Immature natural killer cell (primary cell): ENCODE data around the gene IGFL2. TPM values are rescaled to one million over a fixed set of nuclear protein-coding genes. Genes with fewer than 3 reads are reported as not detected.
A peak's percentile ranks its signal among the peaks of the same experiment; 100 is the strongest.
"Not testable (repeated sequence)": the region's sequence is repeated elsewhere in the genome, so short reads cannot be mapped to it uniquely, and the experiment has no call there.

Experiments used
- DNase-seq, 3 donors: peaks; one replicate each; pipeline ENCODE4 v3.0.0; 2022; ENCODE audit warnings: mixed read lengths in 1 of 3
- H3K27ac Mint-ChIP-seq, 6 donors: one replicate each; pipeline ENCODE4 v1.8.0; 2020; ENCODE audit warnings: mixed read lengths in 6 of 6, mild to moderate bottlenecking in 5 of 6, inconsistent platforms in 4 of 6, moderate library complexity in 3 of 6
- H3K27me3 Mint-ChIP-seq, 3 donors: one replicate each; pipeline ENCODE4 v1.8.0; 2020 to 2021; ENCODE audit warnings: low read depth in 3 of 3, mild to moderate bottlenecking in 3 of 3, mixed read lengths in 3 of 3, moderate library complexity in 3 of 3, inconsistent platforms in 1 of 3
- H3K36me3 Mint-ChIP-seq, 3 donors: one replicate each; pipeline ENCODE4 v1.8.0; 2020; ENCODE audit warnings: mixed read lengths in 3 of 3, inconsistent platforms in 2 of 3, mild to moderate bottlenecking in 2 of 3
- H3K4me1 Mint-ChIP-seq, 2 donors: one replicate each; pipeline ENCODE4 v1.8.0; 2020; ENCODE audit warnings: inconsistent platforms in 2 of 2, mild to moderate bottlenecking in 2 of 2, mixed read lengths in 2 of 2, moderate library complexity in 1 of 2
- H3K4me3 Mint-ChIP-seq, 5 donors: one replicate each; pipeline ENCODE4 v1.8.0; 2020; ENCODE audit warnings: mild to moderate bottlenecking in 5 of 5, mixed read lengths in 5 of 5, inconsistent platforms in 3 of 5, moderate library complexity in 3 of 5
- H3K9me3 Mint-ChIP-seq, 6 donors: one replicate each; pipeline ENCODE4 v1.8.0; 2020; ENCODE audit warnings: mild to moderate bottlenecking in 6 of 6, mixed read lengths in 6 of 6, inconsistent platforms in 4 of 6, moderate library complexity in 3 of 6
- polyA plus RNA-seq, 3 donors: library from polyadenylated mRNA; unstranded; fragments of 300-500 nt; fragmentation: Illumina TruSeq; gene quantifications; one replicate each; pipeline ENCODE4 v1.2.3, GENCODE V29; 2021

The IGFL2 gene
- polyA plus RNA-seq, 3 donors from 2014 or later: not detected

DNA sequence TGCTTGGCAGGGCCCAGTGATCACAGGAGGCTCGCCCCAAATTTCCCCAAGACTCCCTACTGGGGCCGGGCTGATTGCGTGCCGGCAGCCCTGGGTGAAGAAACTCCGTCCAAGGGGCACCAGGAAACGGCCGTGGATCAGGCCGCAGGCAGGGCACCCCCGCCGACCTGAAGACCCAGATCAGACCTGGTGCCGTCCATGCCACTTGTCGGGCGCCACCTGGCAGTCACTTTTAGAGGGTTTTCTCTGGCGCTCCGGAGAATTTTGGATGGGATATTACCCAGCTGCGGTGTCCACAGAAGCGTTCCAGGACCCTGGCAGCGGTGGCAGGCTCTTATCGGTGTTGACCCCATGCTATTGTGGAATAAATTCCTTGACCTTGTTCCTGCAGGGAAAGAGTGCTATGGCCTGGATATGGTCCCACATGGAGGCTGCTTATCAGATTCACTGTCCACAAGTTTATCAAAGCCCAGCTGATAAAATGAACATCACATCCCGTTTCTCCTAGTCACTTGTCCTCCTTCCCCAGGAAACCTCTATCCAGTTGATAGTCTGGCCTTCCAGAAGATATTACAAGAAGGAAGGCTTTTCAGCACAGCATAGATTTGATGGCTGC lies 38.2 kb downstream of the IGFL2 start:
- Mint-ChIP-seq H3K9me3 (no peaks in the 10 kb centered on the region), H3K4me3 (no peak overlapping the region), H3K27ac (no peak overlapping the region), H3K27me3 (peaks cover 7 to 17% (median 10%) of the 10 kb centered on the region in 3 donors), H3K4me1 (no peaks in the 10 kb centered on the region), H3K36me3 (no peaks in the 10 kb centered on the region)
- DNase-seq: no peak

DNA sequence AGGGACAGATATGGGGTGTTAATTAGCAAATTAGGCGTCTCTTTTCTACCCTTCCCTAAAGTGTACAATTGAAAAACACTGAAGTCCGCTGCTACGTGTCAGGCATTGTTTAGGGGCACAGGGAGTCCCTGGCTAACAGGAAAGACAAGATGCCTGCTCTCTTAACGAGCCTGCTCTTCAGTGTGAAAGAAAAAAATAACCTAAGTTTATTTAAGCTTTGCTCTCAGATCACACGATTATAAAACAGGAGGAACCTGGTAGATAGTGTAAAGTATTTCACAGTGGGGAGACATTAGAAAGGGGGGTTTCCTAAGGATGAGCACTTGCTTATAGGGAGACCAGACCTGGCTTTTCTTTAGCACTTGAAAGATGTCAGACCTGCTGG lies 38.7 kb downstream of the IGFL2 start:
- H3K27me3 Mint-ChIP-seq: peaks cover 7 to 19% (median 12%) of the 10 kb centered on the region in 3 donors
- H3K4me3 Mint-ChIP-seq: no peak overlapping the region
- no peaks in the 10 kb centered on the region for H3K36me3 Mint-ChIP-seq
- H3K4me1 Mint-ChIP-seq: no peaks in the 10 kb centered on the region
- no peak for DNase-seq
- H3K9me3 Mint-ChIP-seq: no peaks in the 10 kb centered on the region
- no peak overlapping the region for H3K27ac Mint-ChIP-seq

DNA sequence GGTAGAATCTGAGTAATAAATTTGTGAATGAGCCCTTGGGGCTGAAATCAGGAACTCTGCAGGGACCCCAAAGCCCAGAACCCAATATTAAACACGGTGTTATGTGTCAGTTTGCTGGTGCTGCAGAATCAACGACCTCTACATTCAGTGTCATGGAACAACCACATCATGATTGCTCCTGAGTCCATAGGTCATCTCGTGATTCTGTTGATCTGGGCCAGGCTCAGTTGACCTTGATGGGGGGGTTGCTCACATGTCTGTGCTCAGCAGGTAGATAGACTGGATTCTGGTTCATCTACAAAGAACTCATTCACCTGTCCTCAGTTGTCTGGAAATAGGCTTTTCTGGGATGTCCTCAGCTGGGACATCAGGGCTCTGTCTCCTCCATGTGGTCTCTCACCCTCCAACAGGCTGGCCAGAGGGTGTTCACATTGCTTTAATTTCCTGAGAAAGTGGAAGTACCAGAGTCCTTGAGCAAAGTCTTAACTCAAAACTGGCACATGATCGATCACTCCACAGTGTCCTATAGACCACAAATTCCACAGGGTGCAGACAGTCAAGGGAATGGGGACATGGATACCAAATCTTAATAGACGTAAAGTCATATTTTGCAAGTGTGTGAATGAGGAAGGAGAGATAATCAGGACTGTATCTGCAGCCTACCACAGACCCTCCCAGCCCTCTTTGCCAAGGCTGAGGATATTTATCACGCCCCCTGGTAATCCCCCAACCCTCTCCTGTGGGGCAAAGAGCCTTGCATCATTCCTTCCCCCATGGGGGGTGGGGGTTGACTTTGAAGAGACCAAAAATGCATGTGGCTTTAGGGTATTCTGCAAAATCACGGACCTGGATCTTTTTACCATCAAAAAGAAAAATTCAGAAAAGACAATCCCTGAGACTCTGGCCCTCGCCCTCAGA lies 42.2 kb downstream of the IGFL2 start:
- Mint-ChIP-seq H3K4me3 (no peak overlapping the region), H3K27ac (no peak overlapping the region), H3K9me3 (no peaks in the 10 kb centered on the region), H3K27me3 (peaks cover 5 to 20% (median 12%) of the 10 kb centered on the region in 3 donors), H3K4me1 (no peaks in the 10 kb centered on the region), H3K36me3 (no peaks in the 10 kb centered on the region)
- no peak for DNase-seq

DNA sequence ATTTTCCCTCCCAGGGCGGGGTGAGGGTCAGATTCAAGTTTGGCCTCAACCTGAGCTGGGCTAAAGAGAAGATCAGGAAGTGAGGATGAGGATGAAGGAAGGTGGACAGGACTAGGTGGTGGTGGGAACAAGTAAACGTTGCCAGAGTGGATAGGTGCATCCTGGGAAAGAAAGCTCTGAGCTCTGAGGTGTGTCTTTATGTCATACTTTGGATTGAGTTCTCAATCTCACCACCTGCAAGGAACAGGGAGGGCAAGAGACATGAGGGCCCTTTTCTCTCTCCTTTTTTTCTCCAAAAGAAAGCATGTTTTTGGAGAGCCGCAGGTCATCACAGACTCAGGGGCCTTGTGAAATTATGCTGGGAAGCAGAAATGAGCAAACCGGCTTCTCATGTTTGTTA lies 43.3 kb downstream of the IGFL2 start:
- H3K27me3 Mint-ChIP-seq: peaks cover 5 to 22% (median 7%) of the 10 kb centered on the region in 3 donors
- no peak overlapping the region for H3K4me3 Mint-ChIP-seq
- H3K27ac Mint-ChIP-seq: no peak overlapping the region
- H3K36me3 Mint-ChIP-seq: no peaks in the 10 kb centered on the region
- DNase-seq: no peak
- no peaks in the 10 kb centered on the region for H3K9me3 Mint-ChIP-seq
- no peaks in the 10 kb centered on the region for H3K4me1 Mint-ChIP-seq

DNA sequence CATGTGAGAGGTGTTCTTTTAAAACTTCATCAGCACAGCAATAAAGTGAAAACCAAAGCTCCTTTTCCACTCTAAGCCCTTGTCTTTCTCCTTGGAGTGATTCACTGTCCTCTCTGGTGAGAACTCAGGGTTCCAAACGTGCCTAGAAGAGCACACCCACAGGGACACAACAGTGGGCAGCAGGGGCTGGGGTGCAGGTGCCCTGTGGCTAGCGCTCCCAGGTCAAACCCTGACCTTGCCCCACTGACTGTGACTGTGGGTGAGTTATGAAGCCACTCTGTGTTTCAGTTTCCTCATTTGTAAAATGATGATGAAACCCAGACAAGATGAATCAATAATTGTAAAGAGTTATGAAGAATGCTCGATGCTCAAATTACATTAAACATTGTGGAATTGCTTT lies 43.9 kb downstream of the IGFL2 start:
- H3K4me3 Mint-ChIP-seq: no peak overlapping the region
- no peaks in the 10 kb centered on the region for H3K9me3 Mint-ChIP-seq
- no peak for DNase-seq
- no peaks in the 10 kb centered on the region for H3K4me1 Mint-ChIP-seq
- H3K27me3 Mint-ChIP-seq: peaks cover 5 to 22% (median 7%) of the 10 kb centered on the region in 3 donors
- no peak overlapping the region for H3K27ac Mint-ChIP-seq
- no peaks in the 10 kb centered on the region for H3K36me3 Mint-ChIP-seq

DNA sequence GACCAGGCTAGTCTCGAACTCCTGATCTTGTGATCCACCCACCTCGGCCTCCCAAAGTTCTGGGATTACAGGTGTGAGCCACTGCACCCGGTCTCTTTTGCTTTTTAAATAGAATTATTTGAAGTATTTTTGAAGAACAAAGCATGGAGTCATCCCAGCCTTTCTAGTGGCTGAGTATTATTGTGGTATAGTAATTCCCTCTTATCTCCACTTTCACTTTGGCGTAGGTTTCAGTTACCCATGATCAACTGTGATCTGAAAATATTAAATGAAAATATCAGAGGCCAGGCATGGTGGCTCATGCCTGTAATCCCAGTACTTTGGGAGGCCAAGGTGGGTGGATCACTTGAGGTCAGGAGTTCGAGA lies 44.6 kb downstream of the IGFL2 start:
- H3K36me3 Mint-ChIP-seq, H3K9me3 Mint-ChIP-seq, H3K4me1 Mint-ChIP-seq, DNase-seq, H3K27ac Mint-ChIP-seq, H3K4me3 Mint-ChIP-seq: not testable (repeated sequence)
- H3K27me3 Mint-ChIP-seq: peaks cover 6 to 25% (median 7%) of the 10 kb centered on the region in 3 donors

DNA sequence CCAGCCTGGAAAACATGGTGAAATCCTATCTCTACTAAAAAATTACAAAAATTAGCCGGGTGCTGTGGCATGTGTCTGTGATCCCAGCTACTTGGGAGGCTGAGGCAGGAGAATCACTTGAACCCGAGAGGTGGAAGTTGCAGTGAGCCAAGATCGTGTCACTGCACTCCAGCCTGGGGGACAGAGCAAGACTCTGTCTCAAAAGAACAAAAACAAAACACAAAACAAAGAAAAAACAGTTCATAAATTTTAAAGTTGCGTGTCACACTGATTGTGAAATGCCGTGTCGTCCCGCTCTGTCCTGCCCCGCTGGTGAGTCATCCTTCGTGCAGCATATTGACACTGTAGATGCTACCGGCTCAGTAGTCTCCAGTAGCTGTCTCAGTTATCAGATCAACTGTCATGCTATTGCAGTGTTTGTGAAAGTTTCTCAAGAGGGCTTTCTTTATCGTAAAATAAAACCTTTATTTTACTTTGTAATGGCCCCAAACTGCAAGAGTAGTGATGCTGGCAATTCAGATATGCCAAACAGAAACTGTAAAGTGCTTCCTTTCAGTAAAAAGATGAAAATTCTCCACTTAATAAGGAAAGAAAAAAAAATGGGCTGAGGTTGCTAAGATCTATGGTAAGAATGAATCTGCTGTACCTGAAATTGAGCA lies 45.1 kb downstream of the IGFL2 start:
- DNase-seq: no peak
- H3K27ac Mint-ChIP-seq: no peak overlapping the region
- H3K27me3 Mint-ChIP-seq: peaks cover 7 to 25% (median 7%) of the 10 kb centered on the region in 3 donors
- H3K36me3 Mint-ChIP-seq: no peaks in the 10 kb centered on the region
- H3K9me3 Mint-ChIP-seq: no peaks in the 10 kb centered on the region
- H3K4me1 Mint-ChIP-seq: no peaks in the 10 kb centered on the region
- no peak overlapping the region for H3K4me3 Mint-ChIP-seq

DNA sequence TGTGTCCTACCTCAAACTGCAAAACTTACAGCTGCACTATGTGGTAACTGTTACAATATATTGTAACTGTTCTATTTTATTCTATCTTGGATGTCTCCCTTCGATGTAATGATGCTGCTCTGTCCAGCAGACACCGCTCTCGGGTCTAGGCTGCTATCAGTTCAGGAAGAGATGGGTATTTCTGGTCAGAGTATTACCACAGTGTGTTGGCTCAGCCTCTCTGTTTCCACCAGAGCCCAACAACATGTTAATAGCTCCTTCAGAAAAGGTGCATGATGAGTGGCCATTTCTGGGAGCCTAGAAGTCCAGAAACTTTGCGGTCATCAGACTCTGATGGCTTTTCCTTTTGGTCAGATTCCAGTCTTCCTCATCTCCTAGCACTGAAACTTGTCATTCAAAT lies 45.6 kb downstream of the IGFL2 start:
- Mint-ChIP-seq H3K27ac (no peak overlapping the region), H3K27me3 (peaks cover 4 to 22% (median 8%) of the 10 kb centered on the region in 3 donors), H3K4me1 (no peaks in the 10 kb centered on the region), H3K36me3 (no peaks in the 10 kb centered on the region), H3K4me3 (no peak overlapping the region), H3K9me3 (peaks cover 0 to 1% (median 0%) of the 10 kb centered on the region in 6 donors)
- no peak for DNase-seq

DNA sequence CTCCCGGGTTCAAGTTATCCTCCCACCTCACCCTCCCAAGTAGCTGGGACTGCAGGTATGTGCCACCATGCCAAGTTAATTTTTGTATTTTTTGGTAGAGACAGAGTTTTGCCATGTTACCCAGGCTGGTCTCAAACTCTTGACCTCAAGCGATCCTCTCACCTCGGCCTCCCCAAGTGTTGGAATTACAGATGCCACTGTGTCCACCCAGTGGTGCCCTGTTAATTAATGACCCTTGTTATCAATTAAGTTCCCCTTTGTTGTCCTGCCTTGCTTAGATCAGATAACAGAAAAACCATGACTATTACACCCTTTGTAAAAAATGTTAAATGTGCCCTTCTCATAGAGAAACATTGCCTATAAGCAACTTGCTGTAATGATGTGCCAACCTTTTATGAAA lies 47.1 kb downstream of the IGFL2 start:
- DNase-seq: no peak
- Mint-ChIP-seq H3K36me3 (no peaks in the 10 kb centered on the region), H3K27me3 (peaks cover 2 to 17% (median 9%) of the 10 kb centered on the region in 3 donors), H3K9me3 (peaks cover 0 to 1% (median 0%) of the 10 kb centered on the region in 6 donors), H3K27ac (no peak overlapping the region), H3K4me3 (no peak overlapping the region), H3K4me1 (no peaks in the 10 kb centered on the region)

DNA sequence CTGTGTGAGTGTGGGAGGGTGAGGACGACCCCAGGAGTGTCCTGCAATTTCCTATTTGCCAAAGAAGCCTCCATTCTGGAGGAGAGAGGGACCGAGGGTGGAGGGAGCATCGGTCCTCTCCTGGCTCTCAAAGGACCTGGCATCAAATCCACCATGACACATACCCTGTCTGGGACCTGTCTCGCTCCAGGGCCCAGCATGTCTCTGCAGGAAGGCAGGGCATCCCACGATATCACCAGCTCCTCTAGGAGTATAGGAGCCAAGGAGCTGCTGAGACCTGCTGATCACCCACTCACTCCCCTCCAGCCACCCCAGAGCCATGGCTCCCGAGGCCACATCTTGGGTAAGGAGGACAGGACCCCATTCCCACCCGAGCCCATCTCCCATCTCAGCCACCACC lies 47.9 kb downstream of the IGFL2 start:
- H3K36me3 Mint-ChIP-seq, DNase-seq, H3K9me3 Mint-ChIP-seq, H3K4me1 Mint-ChIP-seq, H3K4me3 Mint-ChIP-seq, H3K27ac Mint-ChIP-seq: not testable (repeated sequence)
- H3K27me3 Mint-ChIP-seq: peaks cover 4 to 17% (median 7%) of the 10 kb centered on the region in 3 donors

DNA sequence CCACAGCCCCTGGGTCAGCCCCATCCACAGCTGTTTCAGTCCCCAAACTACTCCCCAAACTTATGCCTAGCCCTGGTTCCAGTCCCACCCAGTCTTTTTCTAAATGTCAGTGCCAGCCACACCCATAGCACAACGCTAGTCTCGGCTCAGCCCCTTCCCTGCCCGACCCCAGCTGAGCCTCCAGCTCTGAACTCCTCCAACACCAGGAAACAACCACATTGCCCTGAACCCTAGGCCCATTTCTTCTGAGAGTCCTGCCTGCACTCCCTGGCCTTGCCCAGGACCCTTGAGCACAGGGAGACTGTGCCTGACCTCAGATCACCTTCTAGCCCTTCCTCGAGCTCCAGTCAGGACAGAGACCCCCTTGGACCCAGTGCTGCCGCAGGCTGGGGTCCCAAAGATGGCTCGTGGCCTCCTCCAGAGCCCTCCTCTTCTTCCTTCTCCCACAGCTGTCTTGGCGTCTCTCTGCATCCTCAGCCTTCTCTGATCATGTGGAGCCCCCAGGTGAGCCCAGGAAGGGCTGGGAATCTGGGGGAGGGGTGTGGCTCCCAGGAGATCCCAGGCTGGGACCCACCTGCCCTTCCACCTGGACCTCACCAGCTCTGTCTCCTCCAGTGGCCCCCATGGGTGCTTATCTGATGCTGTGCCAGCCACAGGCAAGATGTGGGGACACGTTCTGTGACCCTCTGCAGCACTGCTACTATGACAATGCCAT lies 48.5 kb downstream of the IGFL2 start:
- no peak for DNase-seq
- H3K4me3 Mint-ChIP-seq: no peak overlapping the region
- no peaks in the 10 kb centered on the region for H3K36me3 Mint-ChIP-seq
- H3K27ac Mint-ChIP-seq: no peak overlapping the region
- H3K9me3 Mint-ChIP-seq: peaks cover 0 to 1% (median 0%) of the 10 kb centered on the region in 6 donors
- no peaks in the 10 kb centered on the region for H3K4me1 Mint-ChIP-seq
- H3K27me3 Mint-ChIP-seq: peaks cover 4 to 16% (median 4%) of the 10 kb centered on the region in 3 donors

DNA sequence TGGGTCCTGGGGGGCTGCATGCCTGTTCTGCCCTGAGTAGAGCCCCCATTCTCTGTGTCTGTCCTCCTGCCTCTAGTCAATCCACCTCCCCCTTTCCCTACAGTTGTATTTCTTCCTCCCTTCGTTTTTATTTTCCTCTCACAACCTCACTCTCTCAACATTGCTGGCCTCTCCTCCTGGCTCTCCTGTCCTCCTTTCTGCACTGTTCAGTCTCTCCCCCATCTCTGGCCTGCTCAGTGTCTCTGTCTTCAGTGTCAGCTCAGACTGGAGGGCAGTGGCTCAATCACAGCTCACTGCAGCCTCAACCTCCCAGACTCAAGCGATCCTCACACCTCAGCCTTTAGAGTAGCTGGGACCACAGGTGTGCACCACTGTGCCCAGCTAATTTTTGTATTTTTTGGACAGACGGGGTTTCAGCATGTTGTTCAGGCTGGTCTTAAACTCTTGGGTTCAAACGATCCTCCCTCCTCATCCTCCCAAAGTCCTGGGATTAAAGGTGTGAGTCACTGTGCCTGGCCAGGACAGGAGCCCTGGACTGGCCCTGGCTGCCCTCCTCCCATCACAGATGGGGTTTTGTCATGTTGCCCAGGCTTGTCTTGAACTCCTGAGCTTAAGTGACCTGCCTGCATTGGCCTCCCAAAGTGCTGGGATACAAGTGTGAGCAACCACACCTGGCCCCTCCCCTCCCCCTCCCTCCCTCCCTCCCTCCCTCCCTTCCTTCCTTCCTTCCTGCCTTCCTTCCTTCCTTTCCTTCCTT lies 49.5 kb downstream of the IGFL2 start:
- no peaks in the 10 kb centered on the region for H3K36me3 Mint-ChIP-seq
- peaks cover 6 to 18% (median 7%) of the 10 kb centered on the region in 3 donors for H3K27me3 Mint-ChIP-seq
- no peak overlapping the region for H3K4me3 Mint-ChIP-seq
- DNase-seq: no peak
- H3K9me3 Mint-ChIP-seq: peaks cover 0 to 1% (median 0%) of the 10 kb centered on the region in 6 donors
- H3K4me1 Mint-ChIP-seq: no peaks in the 10 kb centered on the region
- H3K27ac Mint-ChIP-seq: no peak overlapping the region

DNA sequence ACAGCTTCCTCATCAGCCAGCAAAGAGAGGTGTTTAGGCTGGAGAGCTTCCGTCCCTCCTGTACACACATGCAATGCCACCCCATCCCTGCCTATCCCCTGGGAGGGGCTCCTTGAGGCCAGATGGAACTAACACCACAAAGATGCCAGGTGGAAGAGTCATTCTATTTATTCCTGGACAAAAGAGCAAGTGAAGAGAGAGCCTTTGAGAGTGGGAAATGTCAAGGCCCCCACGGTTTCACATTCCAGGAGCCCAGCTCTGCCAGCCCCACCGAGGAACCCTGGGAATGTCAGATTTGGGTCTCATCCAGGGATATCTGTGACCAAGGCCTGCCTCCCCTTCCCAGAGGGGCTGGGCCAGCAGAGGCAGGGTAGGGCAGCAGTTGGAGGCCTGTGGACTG lies 50.7 kb downstream of the IGFL2 start:
- Mint-ChIP-seq H3K4me1 (no peaks in the 10 kb centered on the region), H3K27me3 (peaks cover 10 to 21% (median 10%) of the 10 kb centered on the region in 3 donors), H3K4me3 (no peak overlapping the region), H3K9me3 (peaks cover 0 to 1% (median 0%) of the 10 kb centered on the region in 6 donors), H3K27ac (peak overlapping the region in 1 of 6 donors; percentile 47), H3K36me3 (no peaks in the 10 kb centered on the region)
- DNase-seq: no peak
